Astrocyte of the spinal cord (primary cell): Measurements from ENCODE around the gene PPP6C.

Experiments
- DNase-seq: peaks from one replicate; pipeline ENCODE4 v3.0.0; 2011; ENCODE audit warnings: low read depth, low spot score
- H3K4me3 ChIP-seq: 2 replicates; pipeline ENCODE4 v1.5.1; 2011; ENCODE audit warnings: low read depth, mild to moderate bottlenecking, low read length, moderate library complexity
- in situ Hi-C: cut with HindIII; loops from 2 replicates; pipeline ENCODE4 v1.10.0; 2017; ENCODE audit warnings: low sequenced_read_pairs
- TF ChIP-seq, protein P1 (sequence below): IDR thresholded peaks from 2 replicates; pipeline ENCODE4 v1.5.1; 2012; ENCODE audit warnings: low read depth, mild to moderate bottlenecking, low read length, inconsistent platforms

The PPP6C gene

GRCh38 chr9:125103021-125103420, 86.6 kb downstream of the PPP6C start:
- TF ChIP-seq, protein P1, sequence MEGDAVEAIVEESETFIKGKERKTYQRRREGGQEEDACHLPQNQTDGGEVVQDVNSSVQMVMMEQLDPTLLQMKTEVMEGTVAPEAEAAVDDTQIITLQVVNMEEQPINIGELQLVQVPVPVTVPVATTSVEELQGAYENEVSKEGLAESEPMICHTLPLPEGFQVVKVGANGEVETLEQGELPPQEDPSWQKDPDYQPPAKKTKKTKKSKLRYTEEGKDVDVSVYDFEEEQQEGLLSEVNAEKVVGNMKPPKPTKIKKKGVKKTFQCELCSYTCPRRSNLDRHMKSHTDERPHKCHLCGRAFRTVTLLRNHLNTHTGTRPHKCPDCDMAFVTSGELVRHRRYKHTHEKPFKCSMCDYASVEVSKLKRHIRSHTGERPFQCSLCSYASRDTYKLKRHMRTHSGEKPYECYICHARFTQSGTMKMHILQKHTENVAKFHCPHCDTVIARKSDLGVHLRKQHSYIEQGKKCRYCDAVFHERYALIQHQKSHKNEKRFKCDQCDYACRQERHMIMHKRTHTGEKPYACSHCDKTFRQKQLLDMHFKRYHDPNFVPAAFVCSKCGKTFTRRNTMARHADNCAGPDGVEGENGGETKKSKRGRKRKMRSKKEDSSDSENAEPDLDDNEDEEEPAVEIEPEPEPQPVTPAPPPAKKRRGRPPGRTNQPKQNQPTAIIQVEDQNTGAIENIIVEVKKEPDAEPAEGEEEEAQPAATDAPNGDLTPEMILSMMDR: no peak
- no peak overlapping the region for H3K4me3 ChIP-seq
- no peak for DNase-seq
- in situ Hi-C loops: no loop called here

GRCh38 chr9:125100822-125101221, 88.8 kb downstream of the PPP6C start:
- DNase-seq: no peak
- H3K4me3 ChIP-seq: no peak overlapping the region
- in situ Hi-C loops: no loop called here
- TF ChIP-seq, protein P1: no peak

GRCh38 chr9:125099816-125100215, 89.8 kb downstream of the PPP6C start:
- TF ChIP-seq, protein P1: no peak
- H3K4me3 ChIP-seq: no peak overlapping the region
- in situ Hi-C loops: no loop called here
- no peak for DNase-seq
